GM23248 (cell line): ENCODE data around the gene TTC17.

Experiments used
- EZH2 ChIP-seq: fragments of 200-600 bp; sonication (generic); IDR thresholded peaks from 2 replicates; pipeline ENCODE4 v1.6.1; 2018; ENCODE audit warnings: antibody characterized with exemption, mild to moderate bottlenecking; ENCODE audit not compliant: insufficient read depth, poor library complexity, severe bottlenecking
- EZH2phosphoT487 ChIP-seq: fragments of 200-600 bp; sonication (generic); IDR thresholded peaks from 2 replicates; pipeline ENCODE4 v1.6.1; 2018; ENCODE audit warnings: antibody characterized with exemption, moderate library complexity, mild to moderate bottlenecking, low read depth; ENCODE audit not compliant: insufficient read depth

- no peak for TF ChIP-seq EZH2phosphoT487
- no peak for TF ChIP-seq EZH2
Measured at GRCh38 chr11:43328482-43328881, 30.2 kb upstream of the TTC17 start.
